Measurements from ENCODE around the gene NDUFC1.
A peak's percentile ranks its signal among the peaks of the same experiment; 100 is the strongest.
"Not testable (repeated sequence)": the region's sequence is repeated elsewhere in the genome, so short reads cannot be mapped to it uniquely, and the experiment has no call there.

Gene NDUFC1

DNA sequence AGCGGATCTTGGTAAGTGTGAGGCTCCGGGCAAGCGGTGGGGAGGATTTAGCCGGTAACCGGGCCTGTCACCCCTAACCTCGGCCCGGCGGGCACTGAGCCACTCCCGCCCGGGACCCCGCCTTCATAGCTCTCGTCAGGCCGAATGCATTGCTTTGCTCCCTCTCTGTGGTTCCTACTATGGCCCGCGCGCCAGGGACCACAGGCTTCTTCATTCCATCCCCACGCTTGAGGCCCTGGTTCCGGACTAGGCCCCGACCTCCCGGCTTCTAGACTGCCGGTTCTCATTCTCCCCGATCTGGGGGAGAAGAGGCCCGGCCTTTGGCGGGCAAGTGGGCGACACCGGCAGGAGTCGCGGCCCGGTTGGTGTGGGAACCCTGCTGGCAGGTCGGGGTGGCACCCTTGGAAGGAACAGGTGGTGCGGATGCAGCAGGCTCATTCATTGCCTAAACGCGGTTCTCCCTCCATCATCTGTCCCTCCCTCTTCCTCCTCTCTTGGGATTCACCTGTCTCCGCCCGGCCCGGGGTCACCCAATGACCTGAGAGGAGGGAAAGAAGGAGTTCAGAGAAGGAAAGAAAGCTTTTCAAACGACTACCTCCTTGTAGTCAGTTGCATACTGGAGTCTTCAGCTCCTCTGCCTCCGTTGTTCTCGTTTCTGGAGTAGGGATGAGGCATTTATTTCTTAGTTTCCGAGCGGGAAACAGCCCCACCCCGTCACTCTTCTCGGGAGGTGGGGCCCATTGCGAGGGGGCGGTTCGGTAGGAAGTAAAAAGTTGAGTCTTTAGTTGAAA, at the start of gene NDUFC1:
Gene NDUFC1, minus strand, starts transcription at position 657 of the 791 bp plus-strand sequence. CDS start 6,679 bp downstream, outside the sequence.
- Mint-ChIP-seq H3K4me1 (ENCODE audit: low read depth) (peaks cover 40% of the 10 kb centered on the region), H3K36me3 (ENCODE audit: low read depth) (peaks cover 41% of the 10 kb centered on the region), H3K9me3 (no peaks in the 10 kb centered on the region), H3K4me3 (peak within 1 kb of the TSS; percentile 89), H3K27ac (peak within 1 kb of the TSS; percentile 92), H3K27me3 (no peaks in the 10 kb centered on the region)
- intact Hi-C loops (cut with micrococcal nuclease): loop anchor here (2.0 to 5.0 kb wide), 3 partner anchors 125 to 220 kb away; partner anchors contain the start of genes ELF2 and RAB33B

DNA sequence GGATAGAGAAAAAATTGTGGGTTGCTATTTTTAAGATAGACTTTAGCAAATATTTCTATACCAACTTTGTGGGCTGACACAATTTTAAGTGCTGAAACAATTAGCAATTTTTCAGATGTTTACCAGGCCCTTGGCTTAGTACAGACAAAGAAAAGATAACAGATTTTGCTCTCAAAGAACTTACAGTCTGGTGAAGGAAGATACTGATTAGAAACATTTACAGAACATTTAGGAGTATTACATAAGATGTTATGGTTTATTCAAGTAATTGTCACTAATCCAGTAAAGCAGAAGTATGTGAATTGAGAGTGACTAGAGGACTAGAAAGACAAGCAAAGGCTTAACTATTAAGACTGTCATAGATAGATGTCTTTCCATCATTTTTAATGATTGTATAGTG, 35.3 kb upstream of the NDUFC1 start:
- no peak overlapping the region for H3K4me3 Mint-ChIP-seq
- H3K9me3 Mint-ChIP-seq: no peaks in the 10 kb centered on the region
- peaks cover 28% of the 10 kb centered on the region for H3K4me1 Mint-ChIP-seq (ENCODE audit: low read depth)
- H3K27me3 Mint-ChIP-seq: no peaks in the 10 kb centered on the region
- intact Hi-C loops (cut with micrococcal nuclease): no loop called here
- H3K27ac Mint-ChIP-seq: no peak overlapping the region
- peaks cover 67% of the 10 kb centered on the region for H3K36me3 Mint-ChIP-seq (ENCODE audit: low read depth)

DNA sequence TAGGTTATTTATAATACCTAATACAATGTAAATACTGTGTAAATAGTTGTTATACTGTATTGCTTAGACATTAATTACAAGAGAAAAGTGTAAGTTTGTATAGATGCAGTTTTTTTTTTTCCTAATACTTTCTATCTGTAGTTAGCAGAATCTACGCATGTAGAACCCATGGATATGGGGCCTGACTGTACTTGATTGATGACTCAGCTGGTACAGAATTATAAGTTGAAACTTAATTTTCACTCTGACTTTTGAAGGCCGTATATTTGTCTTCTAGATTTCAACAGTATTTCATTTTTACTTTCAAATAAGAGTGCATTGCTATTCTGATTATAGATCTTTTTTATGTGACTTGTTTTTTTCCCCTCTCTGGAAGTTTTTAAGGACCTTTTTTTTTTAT, 30.8 kb upstream of the NDUFC1 start:
- intact Hi-C loops (cut with micrococcal nuclease): no loop called here
- H3K27ac Mint-ChIP-seq: no peak overlapping the region
- H3K36me3 Mint-ChIP-seq (ENCODE audit: low read depth): peaks cover 60% of the 10 kb centered on the region
- H3K27me3 Mint-ChIP-seq: no peaks in the 10 kb centered on the region
- peaks cover 41% of the 10 kb centered on the region for H3K4me1 Mint-ChIP-seq (ENCODE audit: low read depth)
- H3K9me3 Mint-ChIP-seq: no peaks in the 10 kb centered on the region
- H3K4me3 Mint-ChIP-seq: no peak overlapping the region

DNA sequence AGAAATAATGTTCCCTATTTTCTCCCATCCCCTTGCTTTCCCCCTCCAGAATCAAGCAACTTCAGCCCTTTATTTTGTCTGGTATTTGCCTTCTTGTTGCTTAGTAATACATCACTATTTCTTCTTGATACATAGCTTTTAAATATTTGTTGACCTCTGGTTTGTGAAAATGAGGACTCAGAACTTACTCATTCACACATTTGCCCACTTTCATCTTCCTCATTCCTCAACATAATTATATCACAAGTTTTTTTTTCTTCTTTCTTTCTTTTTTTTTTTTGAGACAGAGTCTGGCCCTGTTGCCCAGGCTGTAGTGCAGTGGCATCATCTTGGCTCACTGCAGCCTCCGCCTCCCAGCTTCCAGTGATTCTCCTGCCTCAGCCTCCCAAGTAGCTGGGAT, 28.9 kb upstream of the NDUFC1 start:
- Mint-ChIP-seq H3K27me3 (no peaks in the 10 kb centered on the region), H3K4me1 (ENCODE audit: low read depth) (peaks cover 25% of the 10 kb centered on the region), H3K9me3 (no peaks in the 10 kb centered on the region), H3K36me3 (ENCODE audit: low read depth) (peaks cover 53% of the 10 kb centered on the region), H3K27ac (no peak overlapping the region), H3K4me3 (no peak overlapping the region)
- intact Hi-C loops (cut with micrococcal nuclease): no loop called here

DNA sequence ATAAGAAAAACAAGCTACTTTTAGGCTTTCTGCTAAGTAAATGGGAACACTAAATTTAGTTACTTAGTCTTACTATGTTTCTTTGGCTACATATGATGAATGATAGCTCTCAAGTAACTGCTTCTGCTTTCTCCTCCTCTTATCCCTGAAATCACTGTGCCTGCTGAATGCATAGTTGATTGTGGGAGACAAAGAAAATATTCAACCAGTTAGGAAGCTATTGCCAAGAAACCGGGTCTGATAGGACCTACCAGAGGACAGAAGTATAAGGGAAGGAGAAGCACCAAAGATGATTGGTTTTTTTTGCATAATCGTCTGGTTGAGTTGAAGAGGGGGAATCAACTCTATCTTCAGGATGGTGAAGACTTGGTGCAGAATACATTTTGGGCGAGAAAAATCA, 28.0 kb upstream of the NDUFC1 start:
- Mint-ChIP-seq H3K27ac (no peak overlapping the region), H3K9me3 (no peaks in the 10 kb centered on the region), H3K36me3 (ENCODE audit: low read depth) (peaks cover 47% of the 10 kb centered on the region), H3K27me3 (no peaks in the 10 kb centered on the region), H3K4me3 (no peak overlapping the region), H3K4me1 (ENCODE audit: low read depth) (peaks cover 25% of the 10 kb centered on the region)
- intact Hi-C loops (cut with micrococcal nuclease): no loop called here

DNA sequence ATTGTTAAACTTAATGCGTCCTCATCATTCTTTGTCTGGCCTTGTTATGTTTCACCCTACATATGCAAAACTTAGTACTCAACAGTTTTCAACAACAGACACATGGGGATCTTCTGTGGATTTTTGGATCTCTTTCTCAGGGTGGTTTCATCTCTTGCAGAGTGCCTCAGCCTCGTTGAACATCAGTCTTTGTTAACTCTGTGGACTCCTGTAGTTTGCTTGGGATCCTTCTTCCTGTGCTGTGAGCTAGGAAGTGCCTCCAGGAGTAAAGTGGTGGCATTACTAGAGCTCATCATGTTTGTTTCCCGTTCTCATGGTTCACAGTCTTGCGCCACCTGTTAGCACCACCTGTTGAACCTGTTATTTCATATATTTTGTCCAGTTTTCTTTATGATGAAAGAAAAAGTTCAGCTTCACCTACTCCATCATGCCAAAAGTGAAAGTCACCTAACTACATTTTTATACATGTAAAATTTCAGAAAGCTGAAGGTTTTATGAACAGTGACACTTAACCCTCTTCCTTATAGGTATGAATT, 27.5 kb upstream of the NDUFC1 start:
- intact Hi-C loops (cut with micrococcal nuclease): no loop called here
- no peak overlapping the region for H3K4me3 Mint-ChIP-seq
- H3K4me1 Mint-ChIP-seq (ENCODE audit: low read depth): peaks cover 24% of the 10 kb centered on the region
- peaks cover 43% of the 10 kb centered on the region for H3K36me3 Mint-ChIP-seq (ENCODE audit: low read depth)
- no peak overlapping the region for H3K27ac Mint-ChIP-seq
- no peaks in the 10 kb centered on the region for H3K27me3 Mint-ChIP-seq
- no peaks in the 10 kb centered on the region for H3K9me3 Mint-ChIP-seq

DNA sequence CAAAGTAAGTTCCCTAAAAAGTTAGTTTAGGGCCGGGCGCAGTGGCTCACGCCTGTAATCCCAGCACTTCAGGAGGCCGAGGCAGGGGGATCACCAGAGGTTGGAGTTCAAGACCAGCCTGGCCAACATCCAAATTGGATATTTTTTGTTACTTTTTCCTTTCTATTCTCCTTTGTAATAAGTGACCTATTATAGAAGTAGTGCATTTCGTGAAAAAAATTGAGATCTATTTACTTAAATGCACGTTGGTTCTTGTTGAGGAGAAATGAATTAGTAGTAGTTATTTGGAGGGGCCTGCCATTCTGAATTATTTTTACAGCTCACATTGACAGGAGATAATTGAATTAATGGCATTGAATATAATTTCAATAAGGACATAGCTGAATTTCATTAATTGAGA, 22.3 kb upstream of the NDUFC1 start:
- H3K4me1 Mint-ChIP-seq (ENCODE audit: low read depth): peaks cover 20% of the 10 kb centered on the region

DNA sequence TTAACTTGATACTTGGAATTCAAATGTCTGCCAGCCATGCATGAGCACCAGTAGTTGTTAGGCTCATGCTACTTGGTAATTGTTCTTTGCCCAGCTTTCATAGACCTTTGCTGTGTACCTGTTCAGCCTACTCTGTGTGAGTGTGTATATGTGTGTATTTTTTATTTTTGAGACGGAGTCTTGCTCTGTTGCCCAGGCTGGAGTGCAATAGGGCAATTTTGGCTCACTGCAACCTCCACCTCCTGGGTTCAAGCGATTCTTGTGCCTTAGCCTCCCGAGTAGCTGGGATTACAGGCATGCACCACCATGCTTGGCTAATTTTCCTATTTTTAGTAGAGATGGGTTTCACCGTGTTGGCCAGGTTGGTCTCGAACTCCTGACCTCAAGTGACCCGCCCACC, 20.3 kb upstream of the NDUFC1 start:
- peaks cover 20% of the 10 kb centered on the region for H3K4me1 Mint-ChIP-seq (ENCODE audit: low read depth)
- intact Hi-C loops (cut with micrococcal nuclease): not testable (repeated sequence)

More for the DNA sequence above, 22.3 kb upstream of the NDUFC1 start:
- Mint-ChIP-seq H3K4me3 (no peak overlapping the region), H3K9me3 (no peaks in the 10 kb centered on the region), H3K27me3 (no peaks in the 10 kb centered on the region), H3K27ac (no peak overlapping the region), H3K36me3 (ENCODE audit: low read depth) (peaks cover 29% of the 10 kb centered on the region)
- intact Hi-C loops (cut with micrococcal nuclease): no loop called here

DNA sequence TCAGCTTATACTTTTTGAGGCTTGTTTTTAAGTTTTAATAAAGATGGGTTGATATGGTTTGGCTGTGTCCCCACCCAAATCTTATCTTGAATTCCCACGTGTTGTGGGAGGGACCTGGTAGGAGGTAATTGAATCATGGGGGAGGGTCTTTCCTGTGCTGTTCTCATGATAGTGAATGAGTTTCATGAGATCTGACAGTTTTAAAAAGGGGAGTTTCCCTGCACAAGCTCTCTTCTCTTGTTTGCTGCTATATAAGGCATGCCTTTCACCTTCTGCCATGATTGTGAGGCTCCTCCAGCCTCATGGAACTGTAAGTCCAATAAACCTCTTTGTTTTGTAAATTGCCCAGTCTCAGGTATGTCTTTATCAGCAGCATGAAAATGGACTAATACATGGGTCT, 19.8 kb upstream of the NDUFC1 start:
- peaks cover 24% of the 10 kb centered on the region for H3K4me1 Mint-ChIP-seq (ENCODE audit: low read depth)
- intact Hi-C loops (cut with micrococcal nuclease); H3K4me3 Mint-ChIP-seq; H3K36me3 Mint-ChIP-seq (ENCODE audit: low read depth); H3K27ac Mint-ChIP-seq; H3K27me3 Mint-ChIP-seq; H3K9me3 Mint-ChIP-seq: not testable (repeated sequence)

More for the DNA sequence above, 20.3 kb upstream of the NDUFC1 start:
- H3K36me3 Mint-ChIP-seq (ENCODE audit: low read depth); H3K27ac Mint-ChIP-seq; H3K9me3 Mint-ChIP-seq; H3K27me3 Mint-ChIP-seq; H3K4me3 Mint-ChIP-seq: not testable (repeated sequence)

DNA sequence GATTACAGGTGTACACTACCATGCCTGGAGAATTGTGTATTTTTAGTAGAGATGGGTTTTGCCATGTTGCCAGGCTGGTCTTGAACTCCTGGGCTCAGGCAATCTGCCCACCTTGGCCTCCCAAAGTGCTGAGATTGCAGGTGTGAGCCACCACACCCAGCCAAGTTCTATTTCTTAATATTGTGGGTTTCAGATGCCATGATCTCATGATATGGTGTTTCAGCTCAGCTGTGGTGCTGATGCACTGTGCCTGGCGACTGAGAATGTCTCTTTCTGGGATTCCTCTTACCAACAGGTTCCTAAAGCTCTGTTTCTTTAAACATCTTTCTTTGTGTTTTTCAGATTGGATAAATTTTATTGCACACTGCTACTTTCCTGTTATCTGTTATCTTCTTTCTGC, 17.3 kb upstream of the NDUFC1 start:
- Mint-ChIP-seq H3K27me3 (no peaks in the 10 kb centered on the region), H3K9me3 (no peaks in the 10 kb centered on the region), H3K4me3 (no peak overlapping the region), H3K4me1 (ENCODE audit: low read depth) (peaks cover 49% of the 10 kb centered on the region), H3K27ac (no peak overlapping the region), H3K36me3 (ENCODE audit: low read depth) (peaks cover 6% of the 10 kb centered on the region)
- intact Hi-C loops (cut with micrococcal nuclease): no loop called here

DNA sequence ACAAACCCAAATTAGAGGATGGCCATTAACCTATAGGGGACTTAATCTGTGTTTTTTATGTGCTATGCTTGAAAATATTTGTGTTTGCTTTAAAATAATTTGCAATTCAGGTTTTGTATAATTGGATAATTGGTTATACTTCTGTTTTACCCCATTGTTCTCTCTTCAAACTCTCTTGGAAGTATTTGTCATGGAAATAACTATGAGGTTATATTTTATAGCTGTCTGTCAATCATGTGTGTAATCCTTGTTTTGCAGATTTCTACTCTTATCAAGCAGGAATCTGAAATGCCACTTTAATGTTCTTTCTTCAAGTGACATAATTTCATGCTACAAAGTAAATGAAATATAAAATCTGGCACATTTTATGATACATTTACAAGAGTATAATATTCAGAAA, 15.4 kb upstream of the NDUFC1 start:
- peaks cover 6% of the 10 kb centered on the region for H3K36me3 Mint-ChIP-seq (ENCODE audit: low read depth)
- no peak overlapping the region for H3K4me3 Mint-ChIP-seq
- H3K27me3 Mint-ChIP-seq: no peaks in the 10 kb centered on the region
- peaks cover 65% of the 10 kb centered on the region for H3K4me1 Mint-ChIP-seq (ENCODE audit: low read depth)
- peak overlapping the region; percentile 1 for H3K27ac Mint-ChIP-seq
- no peaks in the 10 kb centered on the region for H3K9me3 Mint-ChIP-seq
- intact Hi-C loops (cut with micrococcal nuclease): no loop called here

DNA sequence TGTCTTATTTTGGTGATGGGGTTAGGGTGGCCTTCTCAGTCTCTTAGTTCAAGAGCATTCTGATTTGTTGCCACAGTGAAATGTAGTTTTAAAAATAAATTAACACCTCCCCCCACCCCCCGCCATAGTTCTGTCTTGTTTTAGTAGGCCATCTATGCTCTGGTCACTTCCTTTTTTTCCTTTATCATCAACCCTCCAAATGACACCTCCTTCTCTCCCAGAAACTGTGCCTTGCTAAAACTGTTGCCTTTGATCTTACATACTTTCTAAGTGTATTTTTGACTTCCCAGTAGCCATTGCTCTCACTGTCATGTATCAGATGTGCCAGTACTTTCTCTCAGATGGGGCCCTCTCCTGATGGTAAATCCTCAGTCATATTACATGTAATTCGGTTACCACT, 14.5 kb upstream of the NDUFC1 start:
- no peaks in the 10 kb centered on the region for H3K9me3 Mint-ChIP-seq
- H3K36me3 Mint-ChIP-seq (ENCODE audit: low read depth): peaks cover 4% of the 10 kb centered on the region
- H3K27ac Mint-ChIP-seq: peak overlapping the region; percentile 1
- H3K4me1 Mint-ChIP-seq (ENCODE audit: low read depth): peaks cover 65% of the 10 kb centered on the region
- intact Hi-C loops (cut with micrococcal nuclease): no loop called here
- no peak overlapping the region for H3K4me3 Mint-ChIP-seq
- H3K27me3 Mint-ChIP-seq: no peaks in the 10 kb centered on the region

DNA sequence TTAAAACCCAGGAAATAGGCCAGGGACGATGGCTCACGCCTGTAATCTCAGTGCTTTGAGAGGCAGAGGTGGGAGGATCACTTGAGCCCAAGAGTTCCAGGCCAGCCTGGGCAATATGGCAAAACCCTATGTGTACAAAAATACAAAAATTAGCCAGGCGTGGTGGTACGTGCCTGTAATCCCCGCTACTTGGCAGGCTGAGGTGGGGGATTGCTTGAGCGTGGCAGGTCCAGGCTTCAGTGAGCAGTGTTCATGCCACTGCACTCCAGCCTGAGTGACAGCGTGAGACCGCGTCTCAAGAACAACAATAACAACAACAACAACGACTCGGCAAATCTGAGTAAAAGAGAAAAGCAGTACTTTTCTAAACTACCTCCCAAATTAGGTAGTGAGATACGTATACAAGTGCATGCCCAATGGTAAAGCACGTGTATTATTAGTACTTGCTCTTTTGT, 13.0 kb upstream of the NDUFC1 start:
- peaks cover 73% of the 10 kb centered on the region for H3K4me1 Mint-ChIP-seq (ENCODE audit: low read depth)
- no peak overlapping the region for H3K27ac Mint-ChIP-seq
- H3K9me3 Mint-ChIP-seq: no peaks in the 10 kb centered on the region
- no peaks in the 10 kb centered on the region for H3K36me3 Mint-ChIP-seq (ENCODE audit: low read depth)
- intact Hi-C loops (cut with micrococcal nuclease): no loop called here
- no peak overlapping the region for H3K4me3 Mint-ChIP-seq
- no peaks in the 10 kb centered on the region for H3K27me3 Mint-ChIP-seq

DNA sequence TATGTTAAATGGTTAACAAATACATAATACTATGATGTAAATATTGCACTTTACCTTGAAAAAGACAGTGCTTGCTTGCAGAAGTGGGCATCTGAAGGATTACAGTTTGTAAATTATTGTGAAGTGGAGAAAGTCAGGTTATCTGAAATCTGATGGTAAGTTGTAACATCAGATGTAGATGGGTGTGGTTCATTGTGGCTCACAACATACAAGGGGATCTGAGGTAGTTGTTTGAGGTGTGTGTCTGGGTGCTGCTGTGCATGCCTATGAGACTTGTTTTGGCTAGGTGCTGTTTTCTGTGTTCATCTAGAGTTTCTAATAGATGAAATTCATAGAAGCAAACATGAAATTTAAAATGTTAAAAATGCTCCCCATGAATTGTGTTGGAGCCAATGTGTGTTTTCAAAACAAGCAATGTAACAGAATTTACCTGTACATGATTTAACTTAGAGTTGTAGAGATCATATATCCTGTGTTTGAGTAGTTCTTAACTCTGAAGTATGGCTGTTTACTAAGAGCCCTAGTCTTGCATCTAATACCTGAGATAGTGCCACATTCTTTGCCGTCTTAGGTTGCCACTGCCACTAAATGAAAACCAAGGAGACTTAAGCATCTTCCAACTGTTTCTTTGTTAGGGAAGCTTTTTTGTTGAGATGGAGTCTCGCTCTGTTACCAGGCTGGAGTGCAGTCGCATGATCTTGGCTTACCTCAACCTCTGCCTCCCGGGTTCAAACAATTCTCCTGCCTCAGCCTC, 11.9 kb upstream of the NDUFC1 start:
- intact Hi-C loops (cut with micrococcal nuclease): no loop called here
- H3K9me3 Mint-ChIP-seq: no peaks in the 10 kb centered on the region
- H3K4me1 Mint-ChIP-seq (ENCODE audit: low read depth): peaks cover 64% of the 10 kb centered on the region
- no peak overlapping the region for H3K27ac Mint-ChIP-seq
- no peak overlapping the region for H3K4me3 Mint-ChIP-seq
- H3K27me3 Mint-ChIP-seq: no peaks in the 10 kb centered on the region
- no peaks in the 10 kb centered on the region for H3K36me3 Mint-ChIP-seq (ENCODE audit: low read depth)
